Natural killer cell (primary cell): ENCODE results near the gene TRIAP1. TPM values are rescaled to one million over a fixed set of nuclear protein-coding genes. Genes with fewer than 3 reads are reported as not detected.

ENCODE experiments used
- ATAC-seq, 3 donors: fragments of 150-1000 bp in 2 of 3; fragments of 200-7000 bp in 1 of 3; cut with Tn5 transposase; 1 replicate in 1 of 3; 2 replicates in 2 of 3; pipeline ENCODE4 v1.10.0; 2021; ENCODE audit warnings: mild to moderate bottlenecking in 2 of 3, moderate library complexity in 2 of 3
- DNase-seq, 2 donors: peaks; one replicate each; pipeline versions ENCODE4 v3.0.0 to v3.0.0-alpha.2; 2013 to 2021; ENCODE audit warnings: mixed read lengths in 1 of 2
- H3K27ac ChIP-seq: one replicate; pipeline ENCODE4 v1.5.1; 2013; ENCODE audit warnings: mild to moderate bottlenecking, low read length
- H3K27me3 ChIP-seq: one replicate; pipeline ENCODE4 v1.6.1; 2013; ENCODE audit warnings: low read length; ENCODE audit not compliant: control insufficient read depth, insufficient read depth
- H3K36me3 ChIP-seq: one replicate; pipeline ENCODE4 v1.6.1; 2013; ENCODE audit warnings: low read length; ENCODE audit not compliant: control insufficient read depth, insufficient read depth
- H3K4me1 ChIP-seq: one replicate; pipeline ENCODE4 v1.6.1; 2013; ENCODE audit warnings: low read length; ENCODE audit not compliant: control insufficient read depth, insufficient read depth
- H3K4me3 ChIP-seq: one replicate; pipeline ENCODE4 v1.5.1; 2013; ENCODE audit warnings: low read length
- H3K9me3 ChIP-seq: one replicate; pipeline ENCODE4 v1.6.1; 2013; ENCODE audit warnings: low read length; ENCODE audit not compliant: control insufficient read depth, insufficient read depth
- H3K27ac Mint-ChIP-seq, 2 donors: one replicate each; pipeline ENCODE4 v1.8.0; 2022; ENCODE audit warnings: mild to moderate bottlenecking in 2 of 2, mixed read lengths in 2 of 2, moderate library complexity in 1 of 2
- H3K27me3 Mint-ChIP-seq, 2 donors: one replicate each; pipeline ENCODE4 v1.8.0; 2022; ENCODE audit warnings: low read depth in 2 of 2, mixed read lengths in 2 of 2
- H3K36me3 Mint-ChIP-seq: one replicate; pipeline ENCODE4 v1.8.0; 2022; ENCODE audit warnings: mixed read lengths
- H3K4me1 Mint-ChIP-seq, 2 donors: one replicate each; pipeline ENCODE4 v1.8.0; 2022; ENCODE audit warnings: mixed read lengths in 2 of 2
- H3K4me3 Mint-ChIP-seq: one replicate; pipeline ENCODE4 v1.8.0; 2022; ENCODE audit warnings: mild to moderate bottlenecking, moderate library complexity, mixed read lengths
- H3K9me3 Mint-ChIP-seq, 2 donors: one replicate each; pipeline ENCODE4 v1.8.0; 2022; ENCODE audit warnings: mixed read lengths in 2 of 2
- WGBS: methylation state at CpG from one replicate; pipeline ENCODE4 v1.1.7; 2013; ENCODE audit warnings: missing lambda C conversion rate; ENCODE audit not compliant: insufficient coverage; 5-methylcytosine and 5-hydroxymethylcytosine counted together
- intact Hi-C: fragments of 100-400 bp; cut with micrococcal nuclease; formaldehyde crosslinking; loops from one replicate; pipeline ENCODE4 v1.14.2; 2022
- total RNA-seq, 4 donors: library from RNA; stranded (reverse); fragments of 120-200 nt in 1 of 4; gene quantifications; one replicate each; pipeline versions ENCODE4 v1.2.3 to v1.2.4, GENCODE V29; 2013 to 2022
- TF ChIP-seq, protein P1 (sequence below): fragments of 200-600 bp; IDR thresholded peaks from one replicate; pipeline ENCODE4 v1.8.0; 2022; ENCODE audit warnings: antibody characterized with exemption

TRIAP1 gene
- total RNA-seq, 3 donors from 2014 or later (not counting 1 experiment from before 2014, with no cell fraction given) = 21.3 to 25.8 (median 24.2) TPM

DNA sequence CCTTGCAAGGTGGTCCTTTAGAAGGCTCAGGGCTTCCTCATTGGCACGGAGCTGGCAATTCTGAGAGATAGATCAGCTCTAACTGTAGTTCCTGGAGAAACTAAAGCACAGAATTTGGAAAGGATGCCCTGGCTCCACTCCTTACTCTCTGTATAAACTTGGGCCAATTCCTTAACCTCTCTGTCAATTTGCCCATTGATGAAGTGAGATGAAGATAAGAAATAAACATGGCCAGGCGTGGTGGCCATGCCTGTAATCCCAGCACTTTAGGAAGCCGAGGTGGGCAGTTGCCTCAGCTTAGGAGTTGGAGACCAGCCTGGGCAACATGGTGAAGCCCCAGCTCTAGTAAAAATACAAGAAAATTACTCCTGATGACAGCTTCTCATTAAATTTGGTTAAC, 42.3 kb downstream of the TRIAP1 start:
- H3K36me3 ChIP-seq = no peaks in the 10 kb centered on the region
- no peaks in the 10 kb centered on the region for H3K4me1 ChIP-seq
- WGBS = 92% methylated on average over 3 of the region's 3 CpGs
- Mint-ChIP-seq H3K9me3 (no peaks in the 10 kb centered on the region), H3K36me3 (no peaks in the 10 kb centered on the region), H3K27me3 (peaks cover 7 to 13% of the 10 kb centered on the region in 2 donors), H3K4me1 (peaks cover 0 to 6% of the 10 kb centered on the region in 2 donors), H3K27ac (no peak overlapping the region), H3K4me3 (no peak overlapping the region)
- H3K9me3 ChIP-seq = no peaks in the 10 kb centered on the region
- DNase-seq (no peak), ATAC-seq (no peak)
- intact Hi-C loops = no loop called here
- TF ChIP-seq, protein P1, sequence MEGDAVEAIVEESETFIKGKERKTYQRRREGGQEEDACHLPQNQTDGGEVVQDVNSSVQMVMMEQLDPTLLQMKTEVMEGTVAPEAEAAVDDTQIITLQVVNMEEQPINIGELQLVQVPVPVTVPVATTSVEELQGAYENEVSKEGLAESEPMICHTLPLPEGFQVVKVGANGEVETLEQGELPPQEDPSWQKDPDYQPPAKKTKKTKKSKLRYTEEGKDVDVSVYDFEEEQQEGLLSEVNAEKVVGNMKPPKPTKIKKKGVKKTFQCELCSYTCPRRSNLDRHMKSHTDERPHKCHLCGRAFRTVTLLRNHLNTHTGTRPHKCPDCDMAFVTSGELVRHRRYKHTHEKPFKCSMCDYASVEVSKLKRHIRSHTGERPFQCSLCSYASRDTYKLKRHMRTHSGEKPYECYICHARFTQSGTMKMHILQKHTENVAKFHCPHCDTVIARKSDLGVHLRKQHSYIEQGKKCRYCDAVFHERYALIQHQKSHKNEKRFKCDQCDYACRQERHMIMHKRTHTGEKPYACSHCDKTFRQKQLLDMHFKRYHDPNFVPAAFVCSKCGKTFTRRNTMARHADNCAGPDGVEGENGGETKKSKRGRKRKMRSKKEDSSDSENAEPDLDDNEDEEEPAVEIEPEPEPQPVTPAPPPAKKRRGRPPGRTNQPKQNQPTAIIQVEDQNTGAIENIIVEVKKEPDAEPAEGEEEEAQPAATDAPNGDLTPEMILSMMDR = no peak
- H3K27me3 ChIP-seq = peaks cover 4% of the 10 kb centered on the region
- no peak overlapping the region for H3K4me3 ChIP-seq
- H3K27ac ChIP-seq = no peak overlapping the region

DNA sequence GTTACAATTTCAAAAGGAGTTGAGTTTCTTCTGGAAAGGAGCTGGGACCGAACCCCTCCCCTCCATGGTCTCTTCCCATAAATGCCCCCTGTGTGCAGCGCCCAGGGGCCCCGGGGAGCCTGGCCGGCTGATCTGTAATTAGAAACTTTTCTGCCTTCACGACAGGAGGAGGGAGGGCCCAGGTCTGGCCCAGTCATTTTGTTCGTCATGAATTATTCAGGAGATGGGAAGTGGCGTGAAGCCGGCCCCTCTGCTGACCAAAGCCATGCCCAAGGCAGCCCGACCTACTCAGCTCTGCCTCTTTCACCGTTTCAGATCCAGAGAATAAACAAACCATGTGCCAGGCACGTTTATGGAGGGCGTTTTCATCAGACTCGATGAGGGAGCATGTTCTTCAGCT, 44.0 kb downstream of the TRIAP1 start:
- DNase-seq = no peak
- H3K9me3 ChIP-seq = no peaks in the 10 kb centered on the region
- H3K4me3 Mint-ChIP-seq = no peak overlapping the region
- H3K27me3 Mint-ChIP-seq = peaks cover 7 to 18% of the 10 kb centered on the region in 2 donors
- no peak overlapping the region for H3K4me3 ChIP-seq
- no peaks in the 10 kb centered on the region for H3K36me3 ChIP-seq
- TF ChIP-seq, protein P1 = no peak
- H3K27ac Mint-ChIP-seq = no peak overlapping the region
- peaks cover 0 to 6% of the 10 kb centered on the region in 2 donors for H3K4me1 Mint-ChIP-seq
- no peaks in the 10 kb centered on the region for H3K9me3 Mint-ChIP-seq
- no peaks in the 10 kb centered on the region for H3K36me3 Mint-ChIP-seq
- WGBS = 67% methylated on average over 13 of the region's 13 CpGs
- H3K27me3 ChIP-seq = peaks cover 4% of the 10 kb centered on the region
- ATAC-seq = no peak
- intact Hi-C loops = no loop called here
- H3K4me1 ChIP-seq = no peaks in the 10 kb centered on the region
- no peak overlapping the region for H3K27ac ChIP-seq

DNA sequence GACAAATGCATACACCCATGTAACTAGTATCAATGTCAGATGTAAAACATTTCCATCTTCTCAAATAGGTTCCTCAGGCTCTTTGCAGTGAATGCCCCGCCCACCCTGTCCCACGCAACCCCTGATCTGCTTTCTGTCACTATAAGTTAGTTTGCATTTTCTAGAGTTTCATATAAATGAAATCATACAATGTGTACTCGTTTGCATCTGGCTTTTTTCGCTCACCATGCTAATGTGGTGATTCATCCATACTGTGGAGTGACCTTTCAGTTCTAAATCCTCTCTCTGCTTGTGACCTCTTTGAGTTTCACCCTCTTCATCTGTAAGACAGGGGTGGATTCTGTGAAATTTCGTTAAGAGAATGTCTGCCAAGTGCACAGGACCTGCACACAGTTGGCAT, 46.7 kb downstream of the TRIAP1 start:
- Mint-ChIP-seq H3K27me3 (peaks cover 24 to 27% of the 10 kb centered on the region in 2 donors), H3K27ac (no peak overlapping the region), H3K36me3 (no peaks in the 10 kb centered on the region), H3K4me3 (no peak overlapping the region), H3K4me1 (peaks cover 3 to 6% of the 10 kb centered on the region in 2 donors), H3K9me3 (no peaks in the 10 kb centered on the region)
- DNase-seq = no peak
- TF ChIP-seq, protein P1 = no peak
- no peak for ATAC-seq
- H3K4me1 ChIP-seq = no peaks in the 10 kb centered on the region
- H3K9me3 ChIP-seq = no peaks in the 10 kb centered on the region
- H3K27me3 ChIP-seq = peaks cover 4% of the 10 kb centered on the region
- H3K27ac ChIP-seq = no peak overlapping the region
- WGBS = 75% methylated on average over 5 of the region's 5 CpGs
- H3K36me3 ChIP-seq = no peaks in the 10 kb centered on the region
- intact Hi-C loops = no loop called here
- no peak overlapping the region for H3K4me3 ChIP-seq

DNA sequence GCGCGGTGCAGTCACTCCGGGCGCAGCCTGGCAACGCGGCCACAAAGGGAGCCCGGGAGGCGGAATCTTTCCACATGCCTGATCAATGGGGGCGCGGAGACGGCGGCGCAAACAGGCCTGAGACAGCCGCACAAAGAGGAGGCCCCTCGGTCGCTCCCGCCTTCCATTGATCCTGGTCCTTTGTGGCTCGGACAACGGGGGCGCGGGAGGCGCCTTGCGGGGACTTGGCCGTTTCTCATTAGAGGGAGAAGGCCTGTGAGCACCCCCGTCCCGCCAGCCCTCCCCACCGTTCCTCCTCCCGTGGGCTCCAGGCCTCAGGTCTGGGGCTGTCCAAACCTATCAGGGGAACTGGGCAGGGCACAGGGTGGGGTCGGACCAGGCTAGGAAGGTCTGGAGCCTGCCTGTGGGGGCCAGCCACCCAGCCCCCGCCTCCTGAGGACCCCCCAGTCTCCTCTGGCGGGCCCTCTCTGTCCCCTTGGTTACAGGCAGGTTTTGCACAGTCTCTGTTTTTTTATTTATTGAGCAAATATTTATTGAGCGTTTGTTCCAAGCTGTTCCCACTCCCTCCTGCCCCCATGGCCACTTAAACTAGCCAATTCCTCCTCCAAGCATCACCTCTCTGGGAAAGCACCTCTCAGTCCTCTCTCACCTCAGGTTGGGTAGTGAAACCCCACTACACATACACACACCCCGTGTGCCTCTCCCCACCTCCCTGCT, 48.2 kb downstream of the TRIAP1 start:
- Histone ChIP-seq H3K4me3 (no peak overlapping the region), H3K4me1 (no peaks in the 10 kb centered on the region), H3K27me3 (peaks cover 4% of the 10 kb centered on the region), H3K36me3 (no peaks in the 10 kb centered on the region), H3K27ac (no peak overlapping the region), H3K9me3 (no peaks in the 10 kb centered on the region)
- WGBS = 80% methylated on average over 33 of the region's 33 CpGs
- no peak overlapping the region for H3K27ac Mint-ChIP-seq
- ATAC-seq (no peak), DNase-seq (no peak)
- TF ChIP-seq, protein P1 = no peak
- H3K27me3 Mint-ChIP-seq = peaks cover 24 to 27% of the 10 kb centered on the region in 2 donors
- intact Hi-C loops = no loop called here
- peaks cover 0 to 4% of the 10 kb centered on the region in 2 donors for H3K4me1 Mint-ChIP-seq
- H3K4me3 Mint-ChIP-seq = no peak overlapping the region
- no peaks in the 10 kb centered on the region for H3K36me3 Mint-ChIP-seq
- H3K9me3 Mint-ChIP-seq = no peaks in the 10 kb centered on the region
